Stromal cell of bone marrow (primary cell): ENCODE data around the gene CTNNBL1.
A peak's percentile ranks its signal among the peaks of the same experiment; 100 is the strongest.
"Not testable (repeated sequence)": the region's sequence is repeated elsewhere in the genome, so short reads cannot be mapped to it uniquely, and the experiment has no call there.

Experiments used
- DNase-seq: peaks from one replicate; pipeline ENCODE4 v3.0.0-alpha.2; 2012; ENCODE audit warnings: low read depth

The CTNNBL1 gene

DNA sequence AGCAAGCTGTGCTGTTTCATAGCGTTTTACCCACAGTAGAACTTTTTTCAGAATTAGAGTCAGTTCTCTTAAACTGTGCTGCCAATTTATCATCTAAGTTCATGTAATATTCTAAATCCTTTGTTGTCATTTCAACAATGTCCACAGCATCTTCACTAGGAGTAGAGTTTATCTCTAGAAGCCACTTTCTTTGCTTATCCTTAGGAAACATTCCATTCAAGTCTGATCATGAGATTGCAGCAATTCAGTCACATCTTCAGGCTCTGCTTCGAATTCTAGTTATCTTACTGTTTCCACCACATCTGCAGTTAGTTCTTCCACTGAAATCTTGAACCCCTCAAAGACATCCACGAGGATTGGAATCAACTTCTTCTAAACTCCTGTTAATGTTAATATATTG lies 12.5 kb downstream of the CTNNBL1 start:
- DNase-seq, result no peak

DNA sequence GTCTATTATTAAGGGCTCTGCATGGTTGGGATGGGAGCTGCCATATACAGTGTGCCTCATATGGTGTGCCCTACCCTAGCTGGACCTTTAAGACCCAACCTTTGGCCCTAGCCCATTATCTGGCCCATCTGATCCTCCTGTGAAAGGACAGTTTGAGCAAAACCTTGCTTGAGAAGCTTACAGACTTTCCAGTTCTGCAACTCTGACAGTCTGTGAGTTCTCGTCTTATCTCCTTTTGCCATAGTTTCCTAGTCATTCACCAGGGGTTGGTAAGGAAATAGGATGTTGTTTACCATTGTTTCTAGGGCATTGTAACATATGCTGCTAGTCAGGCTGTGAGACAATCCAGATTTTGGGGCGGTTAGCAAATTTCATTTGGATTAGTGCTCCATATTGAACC lies 17.2 kb downstream of the CTNNBL1 start:
- DNase-seq, result no peak

DNA sequence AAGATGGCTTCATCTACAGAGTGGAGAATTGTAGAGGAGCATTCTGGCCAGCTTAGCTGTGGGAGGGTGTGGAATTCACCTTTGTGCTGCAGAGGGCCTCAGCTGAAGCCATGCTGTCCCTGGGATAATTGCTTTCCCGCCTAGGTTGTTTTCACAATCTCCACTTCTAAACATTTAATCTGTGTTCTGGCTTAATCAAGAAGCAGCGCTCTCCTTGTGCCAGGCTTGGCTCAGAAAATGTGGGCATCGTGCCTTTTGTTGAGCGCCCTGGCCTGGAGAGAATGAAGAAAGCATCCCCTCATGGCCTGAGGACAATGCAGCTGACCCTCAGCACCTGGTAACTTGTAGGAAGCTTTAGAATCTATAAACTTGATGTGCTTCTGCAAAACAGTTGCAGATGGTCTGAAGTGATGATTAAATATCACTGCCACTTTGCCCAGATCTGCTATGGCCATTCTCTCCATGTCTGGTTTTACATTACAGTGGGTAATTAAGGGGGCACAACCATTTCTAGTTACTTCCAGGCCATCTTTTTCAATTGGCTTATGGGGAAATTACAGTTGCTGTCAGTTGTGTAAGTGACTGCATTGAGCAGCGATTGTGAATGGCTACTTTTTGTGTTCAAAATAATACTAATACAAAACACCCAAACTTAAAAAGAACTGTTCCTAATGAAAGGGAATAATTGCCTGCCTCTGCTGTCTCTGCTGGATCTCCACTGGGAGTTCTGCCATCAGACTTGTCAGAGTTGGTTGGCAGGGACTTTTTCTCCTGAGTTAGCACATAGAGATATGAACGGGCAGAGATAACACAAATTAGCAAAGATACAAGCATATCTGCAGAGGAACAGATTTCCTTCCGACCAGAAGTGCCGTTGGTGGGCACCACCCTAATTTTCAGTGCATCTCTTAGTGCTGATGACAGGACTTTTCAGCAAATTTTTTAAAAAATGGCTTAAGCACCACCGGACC lies 18.4 kb downstream of the CTNNBL1 start:
- no peak for DNase-seq

DNA sequence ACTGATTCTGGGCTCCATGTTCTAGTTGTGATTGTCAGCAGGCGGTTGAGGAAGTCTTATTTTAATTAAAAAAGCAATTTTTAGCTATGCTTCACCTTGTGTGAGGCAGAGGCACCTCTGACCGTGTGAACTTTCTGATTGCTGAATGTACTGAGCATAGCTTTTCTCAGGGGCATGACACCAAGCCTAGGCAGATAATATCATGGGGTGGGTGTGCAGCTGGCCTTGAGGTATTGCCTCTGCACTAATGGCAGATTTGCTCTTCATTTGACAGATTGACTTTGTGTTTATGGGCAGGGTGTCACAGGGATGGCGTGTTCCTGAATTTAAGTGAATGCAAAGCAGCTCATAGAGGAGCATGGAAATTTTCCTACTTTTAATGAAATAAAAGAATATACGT lies 19.6 kb downstream of the CTNNBL1 start:
- no peak for DNase-seq

DNA sequence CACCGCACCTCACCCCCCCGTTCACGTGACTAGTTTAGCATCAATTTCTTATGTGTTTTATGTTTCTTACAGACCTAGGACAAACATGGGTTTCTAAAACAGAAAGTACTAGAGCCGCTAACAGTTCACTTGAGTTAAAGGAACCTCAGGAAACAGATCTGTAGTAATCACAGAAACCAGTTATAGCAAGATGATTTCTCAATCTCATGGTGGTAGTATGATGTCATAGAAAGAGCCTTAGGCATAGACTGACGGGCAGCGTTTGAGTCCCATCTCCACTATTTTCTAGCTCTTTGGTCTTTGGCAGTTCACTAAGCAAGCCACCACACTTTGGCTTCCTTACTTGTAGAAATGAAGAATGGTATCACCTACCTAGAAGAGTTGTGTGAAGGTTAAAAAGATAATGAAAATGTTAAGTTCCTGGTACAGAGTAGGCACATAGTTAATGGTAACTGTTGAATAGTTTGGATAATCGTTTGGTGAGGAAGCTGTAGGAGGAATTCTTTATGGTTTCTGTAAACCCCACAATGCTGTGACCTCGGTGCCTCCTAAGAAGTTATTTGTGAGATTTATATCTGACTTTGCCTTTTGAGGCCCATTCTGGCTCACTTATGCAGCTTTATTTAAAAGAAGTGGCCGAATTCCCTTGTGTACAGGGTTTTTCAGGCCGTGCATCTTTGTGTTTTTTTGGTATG lies 21.3 kb downstream of the CTNNBL1 start:
- no peak for DNase-seq

DNA sequence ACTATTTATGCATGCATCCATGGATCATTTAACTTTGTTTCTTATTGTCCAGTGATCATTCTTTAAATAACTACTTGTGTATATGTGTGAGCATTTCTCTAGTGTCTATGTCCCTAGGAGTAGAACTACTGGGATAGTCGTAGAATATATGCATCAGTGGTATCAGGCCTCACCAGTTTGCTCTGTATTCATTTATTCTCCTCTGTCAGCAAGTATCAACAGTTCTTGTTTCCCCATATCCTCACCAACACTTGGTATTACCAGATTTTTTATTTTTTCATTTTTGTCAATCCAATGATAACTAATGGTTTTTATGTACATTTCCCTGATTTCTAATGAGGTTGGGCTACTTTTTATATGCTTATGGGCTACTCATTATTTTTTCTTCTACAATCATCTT lies 27.9 kb downstream of the CTNNBL1 start:
- no peak for DNase-seq

DNA sequence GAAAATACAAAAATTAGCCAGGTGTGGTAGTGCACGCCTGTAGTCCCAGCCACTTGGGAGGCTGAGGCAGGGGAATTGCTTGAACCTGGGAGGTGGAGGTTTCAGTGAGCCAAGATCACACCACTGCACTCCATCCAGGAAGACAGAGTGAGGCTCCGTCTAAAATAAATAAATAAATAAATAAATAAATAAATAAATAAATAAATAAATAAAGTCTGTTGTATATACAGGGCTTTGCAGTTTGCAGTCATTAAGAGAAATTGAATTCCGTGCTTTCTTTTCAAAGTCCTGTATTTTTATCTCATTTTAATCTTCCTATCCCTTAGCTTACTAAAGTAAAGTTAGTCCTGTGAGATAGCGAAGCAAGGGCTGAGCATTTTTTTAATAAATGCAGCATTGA lies 28.5 kb downstream of the CTNNBL1 start:
- not testable (repeated sequence) for DNase-seq

DNA sequence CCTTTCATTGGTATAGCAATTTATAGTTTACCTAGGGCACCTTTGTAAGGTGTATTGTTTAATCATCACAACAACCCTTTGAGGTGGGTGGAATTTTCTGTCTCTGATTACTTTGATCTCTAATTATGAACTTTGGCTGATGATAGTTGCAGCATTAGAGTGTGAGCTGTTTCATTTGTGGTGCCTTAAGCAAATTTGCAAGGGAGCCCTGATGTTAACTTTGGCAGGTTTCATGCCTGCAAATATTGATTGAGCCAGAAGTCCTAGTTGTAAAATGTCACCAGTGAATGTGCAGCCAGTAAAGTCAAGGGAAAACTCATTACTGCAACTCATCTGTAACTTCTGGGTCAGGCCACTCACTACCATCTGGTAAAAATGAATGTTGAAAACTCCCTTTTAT lies 29.8 kb downstream of the CTNNBL1 start:
- DNase-seq, result no peak

DNA sequence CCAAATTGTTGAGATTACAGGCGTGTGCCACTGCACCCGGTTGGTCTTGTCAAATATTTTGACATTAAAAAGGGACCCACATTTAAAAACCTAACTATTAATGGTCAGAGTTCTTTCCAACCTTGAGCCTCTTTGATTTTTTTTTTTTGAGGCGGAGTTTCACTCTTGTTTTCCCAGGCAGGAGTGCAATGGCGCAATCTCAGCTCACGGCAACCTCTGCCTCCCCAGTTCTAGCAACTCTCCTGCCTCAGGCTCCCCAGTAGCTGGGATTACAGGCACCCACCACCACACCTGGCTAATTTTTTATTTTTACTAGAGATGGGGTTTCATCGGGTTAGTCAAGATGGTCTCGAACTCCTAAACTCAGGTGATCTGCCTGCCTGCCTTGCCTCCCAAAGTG lies 31.3 kb downstream of the CTNNBL1 start:
- no peak for DNase-seq

DNA sequence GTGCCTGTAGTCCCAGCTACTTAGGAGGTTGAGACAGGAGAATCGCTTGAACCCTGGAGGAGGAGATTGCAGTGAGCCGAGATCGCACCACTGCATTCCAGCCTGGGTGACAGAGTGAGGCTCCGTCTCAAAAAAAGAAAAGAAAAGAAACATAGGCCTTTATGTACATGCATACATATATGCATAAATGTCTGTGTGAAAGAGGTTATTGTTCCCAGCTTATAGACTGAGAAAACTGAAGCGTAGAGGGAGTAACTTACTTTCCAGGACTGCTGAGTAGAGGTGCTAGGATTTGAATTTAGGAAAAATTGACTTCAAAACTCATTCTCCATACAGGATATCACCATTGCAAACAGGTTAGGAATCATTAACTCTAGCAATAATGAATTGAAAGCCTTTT lies 32.0 kb downstream of the CTNNBL1 start:
- DNase-seq, result no peak

DNA sequence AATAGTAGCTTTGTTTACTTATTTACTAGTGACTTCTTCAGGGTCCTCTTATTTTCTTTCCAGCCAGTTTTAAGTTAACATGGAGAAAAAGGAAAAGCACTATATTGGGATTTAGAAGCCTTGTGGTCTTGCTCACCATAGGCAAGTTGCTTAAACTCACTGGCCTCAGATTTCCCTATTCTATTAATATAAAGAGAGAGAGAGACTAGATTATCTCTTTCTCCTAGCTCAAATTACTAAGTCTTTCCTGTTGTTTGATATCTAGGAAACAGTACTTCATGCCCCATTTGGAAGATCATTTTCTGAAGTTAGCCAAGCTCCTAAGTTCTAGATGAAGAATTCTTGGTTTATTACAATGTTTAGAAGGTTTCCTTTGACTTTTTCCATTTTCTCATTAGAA lies 32.5 kb downstream of the CTNNBL1 start:
- no peak for DNase-seq

DNA sequence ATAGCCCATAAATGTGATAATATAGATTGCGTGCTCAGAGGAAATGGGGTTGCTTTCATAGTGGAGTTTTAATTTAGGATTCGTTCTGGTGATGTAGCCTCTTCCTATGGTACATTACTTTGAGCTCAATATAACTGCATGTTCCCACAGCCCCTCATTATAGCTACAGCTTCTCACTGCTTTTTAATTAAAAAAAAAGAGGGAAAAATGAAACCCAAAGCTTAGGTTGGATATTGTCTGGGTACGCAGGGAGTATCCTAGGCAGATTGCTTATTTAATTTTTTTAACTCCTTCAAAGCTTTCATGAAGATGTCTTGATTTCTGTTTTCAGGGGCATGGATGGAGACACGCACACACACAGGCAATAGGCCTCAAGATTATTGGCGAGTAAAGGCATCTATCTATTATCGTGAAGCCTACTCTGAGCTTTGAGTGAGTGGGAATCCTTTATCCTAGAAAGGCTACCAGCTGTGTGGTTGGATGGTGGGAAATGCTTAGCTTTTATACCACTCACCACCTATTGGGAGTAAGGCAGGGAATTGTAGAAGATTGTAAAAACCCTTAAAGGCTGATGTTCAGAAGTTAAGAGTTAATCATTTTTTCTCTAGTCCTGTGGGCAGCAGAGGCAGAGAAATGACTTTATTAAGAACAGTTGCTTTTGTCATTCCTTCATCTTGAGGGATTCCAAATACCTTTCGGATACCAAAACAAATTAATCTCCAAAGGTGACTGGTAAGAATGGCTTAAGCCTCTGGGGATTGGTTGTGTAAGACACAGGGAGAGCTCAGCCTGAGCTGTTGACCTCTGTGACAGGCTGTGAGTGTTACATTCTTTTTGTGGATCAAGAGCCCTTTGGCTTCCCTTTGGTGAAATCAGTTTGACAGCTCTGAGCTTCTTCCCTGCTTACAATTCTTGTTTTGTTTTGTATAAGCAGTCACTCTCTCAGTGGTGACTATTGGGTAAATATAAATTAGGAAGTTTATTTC lies 33.4 kb downstream of the CTNNBL1 start:
- DNase-seq, result no peak

DNA sequence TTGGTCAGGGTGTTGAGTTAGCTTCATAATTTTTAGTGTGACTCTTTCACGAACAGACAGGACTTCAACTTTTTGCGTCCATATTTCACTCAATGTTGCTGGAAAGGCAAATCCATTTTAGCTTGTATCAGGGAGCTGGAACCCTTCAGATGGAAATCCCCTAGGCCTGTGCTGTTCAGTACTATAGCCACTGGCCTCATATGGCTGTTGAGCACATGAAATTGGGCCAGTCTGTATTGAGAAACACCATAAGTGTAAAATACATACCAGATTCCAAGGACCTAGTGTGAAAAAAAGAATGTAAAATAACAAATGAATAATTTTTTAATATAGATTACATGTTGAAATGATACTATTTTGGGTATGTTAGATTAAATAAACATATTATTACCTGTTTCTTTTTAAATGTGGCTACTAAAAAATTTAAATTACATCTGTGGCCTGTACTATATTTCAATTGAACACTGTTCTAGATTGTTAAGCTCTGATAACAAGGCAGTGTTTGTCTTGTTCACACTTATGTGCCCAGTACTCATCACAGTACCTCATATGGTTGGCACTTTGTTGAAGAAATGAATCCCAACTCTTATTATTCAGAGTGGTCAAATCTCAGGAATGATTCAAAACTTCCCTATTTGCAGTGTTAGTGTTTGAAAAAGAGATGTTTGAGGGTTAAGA lies 34.3 kb downstream of the CTNNBL1 start:
- no peak for DNase-seq

DNA sequence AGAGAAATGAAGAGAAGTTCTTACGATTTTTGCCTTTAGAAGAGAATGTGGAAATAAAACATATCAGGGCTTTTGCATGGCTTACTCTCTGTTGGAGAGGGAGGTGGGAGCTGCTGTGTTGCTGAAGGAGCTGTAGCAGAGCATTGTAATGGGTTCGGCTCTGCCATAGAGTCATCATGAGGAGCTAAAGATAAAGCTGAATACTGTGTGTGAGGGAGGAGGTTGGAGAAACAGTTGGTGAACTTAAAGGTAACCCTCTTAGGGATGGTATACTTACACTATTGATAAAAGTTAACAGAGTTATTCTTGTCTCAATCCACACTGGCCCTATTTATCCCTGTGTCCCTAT lies 34.8 kb downstream of the CTNNBL1 start:
- no peak for DNase-seq

DNA sequence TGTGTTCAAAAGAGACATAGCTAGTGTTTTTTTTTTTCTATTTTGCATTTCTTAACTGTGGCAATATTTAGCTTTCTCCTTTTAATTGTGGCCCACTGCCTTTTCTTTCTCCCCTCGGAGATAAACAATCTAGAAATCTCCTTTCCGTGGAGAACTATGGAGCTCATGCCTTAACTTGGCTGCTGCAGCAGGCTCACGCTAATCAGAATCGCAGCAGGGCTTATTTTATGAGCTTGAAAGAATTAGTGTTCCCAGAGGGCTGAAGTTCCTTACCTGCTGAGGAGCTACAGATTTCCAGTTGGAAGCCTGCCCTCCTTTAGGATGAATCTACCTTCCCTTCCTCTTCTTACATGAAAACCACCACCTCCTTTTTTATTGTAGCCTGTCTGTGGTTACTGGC lies 35.6 kb downstream of the CTNNBL1 start:
- DNase-seq, result no peak

DNA sequence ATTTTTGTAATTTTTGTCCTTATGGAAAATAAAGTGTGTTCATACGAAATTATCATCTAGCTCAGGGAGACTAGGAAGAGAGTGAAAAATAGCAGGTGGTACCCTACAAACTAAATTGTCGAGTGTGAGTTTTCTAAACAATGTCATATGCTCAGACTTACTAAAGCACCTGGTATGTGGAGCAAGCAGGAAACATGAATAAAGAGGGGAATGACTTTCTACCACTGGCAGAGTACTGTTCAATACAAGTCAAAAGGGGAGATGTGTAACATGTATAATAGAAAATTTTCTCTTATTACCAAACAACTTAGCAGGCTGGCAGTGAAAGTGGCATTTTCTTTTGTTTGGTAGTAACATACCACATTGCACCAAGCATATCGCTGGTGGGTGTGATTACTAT lies 36.1 kb downstream of the CTNNBL1 start:
- DNase-seq, result no peak

DNA sequence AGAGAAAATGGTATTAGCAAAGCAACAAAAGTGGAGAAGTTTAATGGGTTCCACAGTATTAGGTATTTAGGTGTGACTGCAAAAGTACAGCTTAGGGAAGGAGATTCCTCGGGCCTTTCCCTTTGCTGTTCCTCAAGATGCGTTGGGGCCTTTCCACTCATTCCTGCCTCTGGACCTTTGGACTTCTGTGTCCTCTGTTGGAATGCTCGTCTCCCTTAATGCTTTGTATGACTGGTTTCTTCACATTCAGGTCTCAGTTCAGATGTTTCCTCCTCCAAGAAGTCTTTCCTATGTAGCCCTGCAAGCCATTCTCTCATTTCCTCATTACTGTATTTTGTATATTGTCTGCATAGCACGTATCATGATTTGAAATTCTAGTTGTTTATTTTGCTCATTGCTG lies 39.6 kb downstream of the CTNNBL1 start:
- no peak for DNase-seq

DNA sequence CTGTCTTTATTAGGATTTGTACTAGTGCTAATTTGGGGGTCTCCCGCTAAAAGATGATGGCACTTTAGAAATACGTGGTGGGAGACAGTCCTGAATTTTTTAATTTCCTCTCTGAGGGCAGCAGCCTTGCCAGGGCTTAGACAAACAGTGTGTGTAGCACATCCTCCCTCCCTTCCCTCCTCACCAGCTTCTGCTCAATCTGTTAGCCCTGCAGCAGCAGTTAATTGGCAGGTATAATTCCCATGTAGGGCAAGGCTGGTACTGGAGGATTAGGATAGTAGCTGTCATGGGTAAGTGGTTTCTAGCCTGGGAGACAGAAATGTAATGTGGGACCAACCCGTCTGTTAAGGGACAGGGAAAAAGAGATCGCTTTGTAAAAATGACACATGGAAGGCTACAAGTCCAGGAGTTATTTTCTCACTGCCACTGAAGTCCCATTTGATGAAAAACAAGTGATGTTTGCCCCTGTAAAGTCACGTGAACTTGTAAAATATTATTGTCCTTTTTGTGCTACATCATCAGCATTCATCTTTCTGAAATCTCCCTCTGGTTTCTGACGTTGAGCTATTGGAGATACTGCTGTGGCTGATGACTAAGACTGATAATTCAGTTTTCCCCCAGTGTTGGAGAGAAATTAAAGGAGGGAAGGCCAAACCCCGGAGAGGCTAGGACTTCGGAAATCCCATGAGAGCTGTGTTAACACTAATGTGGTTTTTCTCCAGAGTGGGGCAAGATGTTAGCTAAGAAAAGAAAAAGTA lies 40.6 kb downstream of the CTNNBL1 start:
- peak; percentile 82 for DNase-seq

DNA sequence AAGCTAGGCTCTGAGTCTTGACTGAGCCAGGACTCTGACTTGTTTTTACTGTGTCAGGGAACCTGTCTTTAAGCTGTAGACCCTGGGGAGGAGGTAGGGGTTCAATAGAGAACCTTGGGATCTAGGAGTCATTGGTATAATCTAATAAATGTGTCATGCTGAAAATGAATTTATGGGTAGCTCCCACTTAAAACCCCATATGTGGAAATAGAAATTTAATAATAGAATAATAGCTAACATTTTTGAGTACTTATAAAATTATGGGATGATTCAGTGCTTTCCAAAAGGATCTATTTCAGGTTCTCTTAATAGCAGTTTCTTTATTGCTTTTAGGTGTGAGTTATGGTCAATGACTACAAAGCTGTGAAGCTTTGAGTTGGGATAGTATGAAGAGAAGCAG lies 41.7 kb downstream of the CTNNBL1 start:
- no peak for DNase-seq

DNA sequence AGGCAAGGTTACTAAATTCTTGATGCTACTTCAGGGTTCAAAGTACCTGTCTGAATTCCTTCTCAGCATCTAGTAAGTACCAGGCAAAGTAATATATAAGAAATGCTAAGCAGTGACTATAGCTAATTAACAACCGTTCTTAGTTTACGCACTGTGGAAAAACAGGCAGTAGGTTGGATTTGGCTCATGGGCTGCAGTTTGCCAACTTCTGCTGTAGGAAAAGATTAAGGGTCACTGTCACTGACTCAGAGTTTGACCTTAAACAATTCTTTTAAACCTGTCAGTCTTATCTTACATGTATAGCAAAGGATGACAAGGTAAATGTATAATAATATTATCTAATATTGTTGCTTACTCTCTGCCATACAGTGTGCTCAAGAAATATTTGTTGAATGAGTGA lies 42.3 kb downstream of the CTNNBL1 start:
- DNase-seq, result no peak

DNA sequence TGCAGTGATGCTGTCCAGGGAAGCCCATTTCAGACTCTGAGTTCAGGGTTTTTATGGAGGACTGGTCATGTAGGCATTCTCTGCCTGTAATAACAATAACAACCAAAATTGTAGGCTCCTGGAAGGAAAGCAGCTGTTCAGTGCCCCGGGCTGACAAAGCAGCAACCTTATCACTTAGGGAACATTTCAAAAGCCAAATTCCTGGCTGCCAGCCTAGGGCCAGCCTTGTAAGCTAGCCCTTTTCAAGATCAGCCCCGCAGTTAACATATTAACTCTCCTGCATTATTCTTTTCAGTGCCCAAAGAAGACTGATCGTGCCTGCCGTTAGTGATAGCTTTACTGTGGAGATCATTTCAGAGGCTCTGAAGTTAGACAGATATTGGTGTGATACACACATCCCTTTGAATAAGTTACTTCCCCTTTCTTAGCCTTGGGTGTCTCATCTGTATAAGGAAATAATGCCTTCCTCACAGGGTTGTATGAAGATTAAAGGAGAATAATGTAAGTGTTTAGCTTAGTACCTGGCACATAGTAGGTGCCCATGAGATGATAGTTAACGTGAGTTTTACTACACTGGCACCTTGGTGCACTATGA lies 44.1 kb downstream of the CTNNBL1 start:
- no peak for DNase-seq
